Hepatocyte (in vitro differentiated cells): ENCODE results near the gene ERBB4.

Experiments used
- EZH2 ChIP-seq: fragments of 200-600 bp; sonication (generic); IDR thresholded peaks from 2 replicates; pipeline ENCODE4 v1.6.1; 2016; ENCODE audit warnings: antibody characterized with exemption, mild to moderate bottlenecking, borderline replicate concordance
- EZH2phosphoT487 ChIP-seq: fragments of 200-600 bp; sonication (generic); IDR thresholded peaks from one replicate; pipeline ENCODE4 v1.6.1; 2018; ENCODE audit warnings: antibody characterized with exemption, mild to moderate bottlenecking, low read depth, moderate library complexity; ENCODE audit not compliant: unreplicated experiment, severe bottlenecking

DNA sequence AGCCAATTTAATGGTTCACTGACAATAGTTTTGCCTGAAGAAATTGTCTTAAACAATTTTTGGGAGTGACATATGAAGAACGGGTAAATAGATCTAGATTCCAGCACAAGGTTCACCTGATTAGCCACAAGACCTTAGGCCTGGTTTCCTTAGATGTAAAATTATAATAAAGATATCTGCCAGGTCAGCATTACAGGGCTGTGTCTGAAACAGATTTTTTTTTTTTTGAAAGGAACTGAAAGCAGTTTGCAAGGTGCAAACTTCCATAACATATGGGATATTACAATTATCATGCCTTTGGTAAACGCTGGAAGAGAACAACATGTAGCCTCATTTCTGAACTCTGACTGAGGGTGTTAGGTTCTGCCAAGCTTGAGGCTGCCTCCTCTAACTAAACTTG, 599.4 kb downstream of the ERBB4 start:
- TF ChIP-seq EZH2, result no peak
- TF ChIP-seq EZH2phosphoT487, result no peak
